HUES6 (cell line): ENCODE results near the gene ANKFN1.

Experiments used
- H3K27ac ChIP-seq: 2 replicates; pipeline ENCODE4 v1.7.0; 2013; ENCODE audit warnings: low read depth, mild to moderate bottlenecking, low read length, inconsistent platforms
- H3K27me3 ChIP-seq: 2 replicates; pipeline ENCODE4 v1.6.1; 2013; ENCODE audit warnings: low read length; ENCODE audit not compliant: control insufficient read depth, insufficient read depth
- H3K36me3 ChIP-seq: 2 replicates; pipeline ENCODE4 v1.6.1; 2013; ENCODE audit warnings: low read length; ENCODE audit not compliant: control insufficient read depth, insufficient read depth
- H3K4me1 ChIP-seq: 2 replicates; pipeline ENCODE4 v1.6.1; 2013; ENCODE audit warnings: low read length; ENCODE audit not compliant: control insufficient read depth, insufficient read depth
- H3K4me3 ChIP-seq: 2 replicates; pipeline ENCODE4 v1.5.1; 2013; ENCODE audit warnings: low read depth, low read length
- H3K9ac ChIP-seq: one replicate; pipeline ENCODE4 v1.6.1; 2013; ENCODE audit warnings: mild to moderate bottlenecking, low read length
- H3K9me3 ChIP-seq: 2 replicates; pipeline ENCODE4 v1.6.1; 2013; ENCODE audit warnings: low read depth, low read length; ENCODE audit not compliant: control insufficient read depth, insufficient read depth

Gene ANKFN1

DNA sequence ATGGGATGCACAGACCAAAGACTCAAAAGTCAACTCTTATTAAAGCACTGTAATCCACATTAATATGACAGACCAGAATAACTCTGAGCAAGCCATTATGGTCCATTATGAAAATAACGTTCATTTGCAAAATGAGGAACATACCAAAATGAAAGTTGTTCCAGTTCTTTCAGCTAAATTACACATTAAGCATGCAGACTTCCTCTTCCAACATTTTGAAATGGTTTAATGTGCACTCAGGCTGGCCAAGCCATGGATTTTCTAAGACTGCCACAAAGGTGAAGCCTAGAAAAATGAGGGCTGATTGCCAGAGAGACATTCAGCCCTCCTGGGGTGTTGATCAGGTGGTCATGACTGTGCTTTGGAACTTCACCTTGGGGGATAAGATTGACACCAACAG, 383.5 kb downstream of the ANKFN1 start:
- no peaks in the 10 kb centered on the region for H3K4me1 ChIP-seq
- H3K36me3 ChIP-seq, result no peaks in the 10 kb centered on the region
- H3K27ac ChIP-seq, result no peak overlapping the region
- H3K9me3 ChIP-seq, result 0 out of 2 replicates have a peak, but pooled peaks cover 7% of the 10 kb centered on the region
- no peak overlapping the region for H3K4me3 ChIP-seq
- peaks cover 11% of the 10 kb centered on the region for H3K27me3 ChIP-seq
- H3K9ac ChIP-seq, result no peak overlapping the region

- Histone ChIP-seq H3K9ac (no peak overlapping the region), H3K9me3 (0 out of 2 replicates have a peak, but pooled peaks cover 7% of the 10 kb centered on the region), H3K4me3 (no peak overlapping the region), H3K27me3 (no peaks in the 10 kb centered on the region), H3K4me1 (0 out of 2 replicates have a peak, but pooled peaks cover 3% of the 10 kb centered on the region), H3K27ac (no peak overlapping the region; the same call in 1 of the 2 replicates), H3K36me3 (no peaks in the 10 kb centered on the region)
Observed at GRCh38 chr17:56540836-56541235, 387.6 kb downstream of the ANKFN1 start.

DNA sequence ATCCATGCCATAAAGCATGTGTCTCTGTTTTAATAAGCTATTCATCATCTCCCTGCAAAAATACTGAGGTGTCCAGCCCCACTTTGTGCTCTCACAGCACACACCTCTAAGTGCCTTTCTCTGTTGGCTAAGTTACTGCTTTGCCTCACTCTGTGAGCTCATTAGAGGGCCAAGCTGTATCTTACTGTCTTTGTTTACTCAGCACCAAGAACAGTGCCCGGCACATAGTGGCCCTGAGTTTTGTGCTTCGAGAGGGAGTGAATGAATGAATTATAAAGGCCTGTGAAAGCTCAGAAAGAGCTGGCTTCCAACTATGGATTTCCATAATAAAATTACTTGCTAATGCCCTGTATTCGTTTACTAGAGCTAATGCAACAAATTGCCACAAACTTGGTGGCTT, 390.0 kb downstream of the ANKFN1 start:
- Histone ChIP-seq H3K4me3 (no peak overlapping the region), H3K4me1 (0 out of 2 replicates have a peak, but pooled peaks cover 3% of the 10 kb centered on the region), H3K9me3 (0 out of 2 replicates have a peak, but pooled peaks cover 7% of the 10 kb centered on the region), H3K9ac (no peak overlapping the region), H3K27ac (no peak overlapping the region), H3K27me3 (no peaks in the 10 kb centered on the region), H3K36me3 (no peaks in the 10 kb centered on the region)

- Histone ChIP-seq H3K4me1 (0 out of 2 replicates have a peak, but pooled peaks cover 3% of the 10 kb centered on the region), H3K9ac (no peak overlapping the region), H3K4me3 (no peak overlapping the region), H3K36me3 (no peaks in the 10 kb centered on the region), H3K27ac (no peak overlapping the region), H3K27me3 (no peaks in the 10 kb centered on the region), H3K9me3 (0 out of 2 replicates have a peak, but pooled peaks cover 5% of the 10 kb centered on the region)
Observed at GRCh38 chr17:56545106-56545505, 391.8 kb downstream of the ANKFN1 start.

DNA sequence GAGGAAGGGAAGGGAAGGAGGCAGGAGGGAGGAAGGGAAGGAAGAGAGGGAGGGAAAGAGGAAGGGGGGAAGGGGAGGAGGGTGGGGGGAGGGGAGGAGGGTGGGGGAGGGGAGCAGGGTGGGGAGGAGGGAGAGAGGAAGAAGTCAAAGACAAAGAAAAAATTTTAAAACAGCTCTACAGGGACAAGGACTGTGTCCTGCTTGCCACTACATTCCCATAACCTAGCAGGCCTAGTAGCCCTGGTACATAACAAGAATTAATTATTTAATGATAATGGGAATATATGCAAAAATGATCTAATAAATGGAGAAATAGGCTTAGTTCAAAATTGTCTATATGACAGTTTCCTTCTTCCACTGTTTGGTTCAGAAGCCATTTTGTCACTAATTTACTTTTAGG, 392.7 kb downstream of the ANKFN1 start:
- H3K9me3 ChIP-seq, result 0 out of 2 replicates have a peak, but pooled peaks cover 5% of the 10 kb centered on the region
- H3K27ac ChIP-seq, result no peak overlapping the region
- 0 out of 2 replicates have a peak, but pooled peaks cover 3% of the 10 kb centered on the region for H3K4me1 ChIP-seq
- no peak overlapping the region for H3K4me3 ChIP-seq
- no peaks in the 10 kb centered on the region for H3K27me3 ChIP-seq
- H3K9ac ChIP-seq, result no peak overlapping the region
- no peaks in the 10 kb centered on the region for H3K36me3 ChIP-seq

DNA sequence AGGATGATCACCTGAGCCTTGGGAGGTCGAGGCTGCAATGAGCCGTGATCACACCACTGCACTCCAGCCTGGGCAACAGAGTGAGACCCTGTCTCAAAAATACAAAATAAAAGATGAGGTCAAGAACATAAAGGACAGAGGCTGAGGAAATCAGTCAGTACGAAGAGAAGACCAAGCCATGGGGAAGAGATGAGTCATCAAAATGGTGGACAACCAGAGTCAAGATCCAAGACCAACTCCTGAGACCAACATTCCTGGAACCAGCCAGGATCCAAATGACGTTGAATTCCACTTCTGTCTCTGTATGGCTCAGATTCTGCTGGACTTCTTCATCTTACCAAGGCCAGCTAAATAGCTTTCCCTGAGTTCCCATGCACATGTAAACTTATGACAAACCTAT, 395.4 kb downstream of the ANKFN1 start:
- H3K36me3 ChIP-seq, result no peaks in the 10 kb centered on the region
- no peak overlapping the region for H3K9ac ChIP-seq
- 0 out of 2 replicates have a peak, but pooled peaks cover 3% of the 10 kb centered on the region for H3K4me1 ChIP-seq
- no peak overlapping the region for H3K4me3 ChIP-seq
- H3K27me3 ChIP-seq, result no peaks in the 10 kb centered on the region
- no peak overlapping the region for H3K27ac ChIP-seq
- H3K9me3 ChIP-seq, result 0 out of 2 replicates have a peak, but pooled peaks cover 14% of the 10 kb centered on the region

- Histone ChIP-seq H3K27ac (no peak overlapping the region), H3K9ac (no peak overlapping the region), H3K9me3 (0 out of 2 replicates have a peak, but pooled peaks cover 14% of the 10 kb centered on the region), H3K27me3 (no peaks in the 10 kb centered on the region), H3K4me3 (no peak overlapping the region), H3K36me3 (no peaks in the 10 kb centered on the region), H3K4me1 (0 out of 2 replicates have a peak, but pooled peaks cover 3% of the 10 kb centered on the region)
Observed at GRCh38 chr17:56549501-56549900, 396.2 kb downstream of the ANKFN1 start.

- H3K4me3 ChIP-seq, result no peak overlapping the region
- no peak overlapping the region for H3K9ac ChIP-seq
- no peaks in the 10 kb centered on the region for H3K27me3 ChIP-seq
- no peaks in the 10 kb centered on the region for H3K9me3 ChIP-seq
- no peak overlapping the region for H3K27ac ChIP-seq
- H3K4me1 ChIP-seq, result no peaks in the 10 kb centered on the region
- no peaks in the 10 kb centered on the region for H3K36me3 ChIP-seq
Observed at GRCh38 chr17:56557682-56558081, 404.4 kb downstream of the ANKFN1 start.

DNA sequence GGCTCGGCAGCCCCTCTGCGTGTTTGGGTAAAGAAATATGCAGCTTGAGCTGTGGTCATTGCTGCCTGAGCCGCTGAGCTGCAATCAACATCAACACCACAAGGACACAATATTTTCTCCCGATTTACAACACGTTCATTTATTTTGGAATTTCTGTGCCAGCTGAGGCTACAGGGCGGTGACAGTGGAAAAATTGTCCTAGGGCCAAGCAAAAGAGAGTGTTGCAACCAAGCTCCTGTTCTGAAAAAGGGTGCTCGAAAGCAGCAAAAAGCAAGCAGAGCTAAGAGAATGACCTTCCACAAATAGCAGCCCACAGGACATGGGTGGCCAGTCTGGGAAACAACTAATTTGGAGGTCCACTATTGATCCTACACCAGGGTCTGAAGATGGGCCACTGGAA, 404.8 kb downstream of the ANKFN1 start:
- Histone ChIP-seq H3K9ac (no peak overlapping the region), H3K9me3 (no peaks in the 10 kb centered on the region), H3K27me3 (no peaks in the 10 kb centered on the region)

More for the DNA sequence above, 404.8 kb downstream of the ANKFN1 start:
- Histone ChIP-seq H3K36me3 (no peaks in the 10 kb centered on the region), H3K4me1 (no peaks in the 10 kb centered on the region), H3K4me3 (no peak overlapping the region), H3K27ac (no peak overlapping the region)
